ENCODE results near the gene B4GALT6. TPM values are rescaled to one million over a fixed set of nuclear protein-coding genes. Genes with fewer than 3 reads are reported as not detected.

B4GALT6 gene
- total and polyA plus RNA-seq, 9 of the 15 experiments (the other 6 are each of a cell fraction or from before 2014, with no cell fraction given) = 0.03 to 0.27 (median 0.08) TPM

- Histone ChIP-seq H3K9ac (ENCODE audit: insufficient read depth in 1 of 2, low read depth in 2 of 2, low read length in 2 of 2) (no peak overlapping the region), H4K20me1 (replicated peaks; ENCODE audit: control insufficient read depth, insufficient read depth, low read length) (no peaks in the 10 kb centered on the region), H3K27me3 (ENCODE audit: control insufficient read depth in 2 of 2, insufficient read depth in 2 of 2, low read length in 2 of 2) (no peaks in the 10 kb centered on the region), H2AFZ (ENCODE audit: low read depth, low read length) (no peak overlapping the region), H3K27ac (ENCODE audit: extremely low read depth, low read depth, low read length) (no peak overlapping the region), H3K4me2 (ENCODE audit: insufficient read depth, low read length) (no peak overlapping the region), H3K79me2 (ENCODE audit: control insufficient read depth, insufficient read depth, low read length) (no peaks in the 10 kb centered on the region), H3K4me3 (no peak overlapping the region), H3K9me1 (ENCODE audit: control insufficient read depth, insufficient read depth, low read length) (no peaks in the 10 kb centered on the region), H3K36me3 (ENCODE audit: control insufficient read depth, insufficient read depth, low read length) (no peaks in the 10 kb centered on the region), H3K4me1 (replicated peaks in 1 of 2; ENCODE audit: control insufficient read depth in 2 of 2, insufficient read depth in 2 of 2, low read length in 2 of 2) (peaks cover 0 to 7% of the 10 kb centered on the region in 2 experiments; a peak in 1 of 5 replicates), H3K9me3 (replicated peaks; ENCODE audit: control insufficient read depth, insufficient read depth, low read depth, low read length) (no peaks in the 10 kb centered on the region)
- WGBS (ENCODE audit: insufficient coverage, low coverage, missing lambda C conversion rate) = 12% methylated on average over 3 of the region's 3 CpGs
- peak; percentile 44 for FAIRE-seq
- peak in 1 of 4 experiments; percentile 39 for DNase-seq (ENCODE audit: extremely low read depth in 1 of 4, low spot score in 3 of 4)
- in situ Hi-C loops (cut with MboI) (no loop called here), intact Hi-C loops (cut with micrococcal nuclease) (no loop called here)
- ChIA-PET CTCF (ENCODE audit: low intra/inter-chr PET ratio) (no interaction called here), POLR2A (no interaction called here)
- ATAC-seq = peak; percentile 87
- BruUV-seq (replicated peaks) = no TSS peak
- peak; percentile 51; the same call in 1 of the 2 replicates for TF ChIP-seq MYC (IDR thresholded peaks at IDR 0.05; ENCODE audit: low read depth, low read length)
- no peak for TF ChIP-seq MYC (CRISPR knock-in tag; IDR thresholded peaks at IDR 0.05; ENCODE audit: borderline replicate concordance, low read depth)
- TF ChIP-seq BACH1 (tag; IDR thresholded peaks at IDR 0.05) = peak; percentile 31; the same call in 1 of the 2 replicates
- 0 out of 2 replicates have a peak, but pooled peaks have one; percentile 31 for TF ChIP-seq IRF9 (tag; IDR thresholded peaks at IDR 0.05)
- peak; percentile 78; the same call in 1 of the 2 replicates for TF ChIP-seq ZNF584 (CRISPR knock-in tag; IDR thresholded peaks at IDR 0.05; ENCODE audit: low read depth)
- 0 out of 2 replicates have a peak, but pooled peaks have one; percentile 16 for TF ChIP-seq PKNOX1 (IDR thresholded peaks at IDR 0.05)
- peak; percentile 31; the same call in 1 of the 2 replicates for TF ChIP-seq MGA (IDR thresholded peaks at IDR 0.05)
- TF ChIP-seq ZFP1 (CRISPR knock-in tag; IDR thresholded peaks at IDR 0.05) = no peak
- TF ChIP-seq WHSC1 (IDR thresholded peaks at IDR 0.05; ENCODE audit: low read length) = no peak
Measured at GRCh38 chr18:31710826-31711225, 26.4 kb upstream of the B4GALT6 start.
